PC-3 (cell line): Measurements from ENCODE around the gene IFNL4.

Experiments
- CTCF ChIP-seq: fragments of 300-600 bp; sonication (generic); conservative IDR thresholded peaks from 2 replicates; pipeline ENCODE4 v1.5.1; 2017; ENCODE audit warnings: antibody characterized with exemption, low read depth, mild to moderate bottlenecking, low read length
- EZH2 ChIP-seq: fragments of 300-600 bp; sonication (generic); IDR thresholded peaks from one replicate; pipeline ENCODE4 v1.6.1; 2017; ENCODE audit warnings: antibody characterized with exemption, mild to moderate bottlenecking, low read length; ENCODE audit not compliant: unreplicated experiment
- EZH2phosphoT487 ChIP-seq: fragments of 300-600 bp; sonication (generic); IDR thresholded peaks from 2 replicates; pipeline ENCODE4 v1.6.1; 2018; ENCODE audit warnings: mild to moderate bottlenecking, antibody characterized with exemption, low read length, borderline replicate concordance

GRCh38 chr19:39217094-39217493 is 31.6 kb downstream of the IFNL4 start:
- TF ChIP-seq CTCF = no peak
- TF ChIP-seq EZH2phosphoT487 = no peak
- TF ChIP-seq EZH2 = no peak
